A549 (cell line): ENCODE measurements around the gene TIMM23B.
"Not testable (repeated sequence)": the region's sequence is repeated elsewhere in the genome, so short reads cannot be mapped to it uniquely, and the experiment has no call there.

Experiments used
- CBX8 ChIP-seq: fragments of 200-600 bp; sonication (generic); IDR thresholded peaks from 2 replicates; pipeline ENCODE4 v1.6.1; 2016
- CEBPB ChIP-seq, 2 experiments: fragments of >200 bp in 1 of 2; sonication (Bioruptor Twin) in 1 of 2; formaldehyde crosslinking in 1 of 2; IDR thresholded peaks; 2 replicates each; pipeline ENCODE4 v1.6.1; 2012 to 2016
- CTCF ChIP-seq: fragments of >200 bp; sonication (Bioruptor Twin); formaldehyde crosslinking; IDR thresholded peaks from 3 replicates; pipeline ENCODE4 v1.5.1; 2016
- EHMT2 ChIP-seq: fragments of 200-600 bp; sonication (generic); IDR thresholded peaks from 2 replicates; pipeline ENCODE4 v1.6.1; 2016; ENCODE audit warnings: antibody characterized with exemption, low read depth, mild to moderate bottlenecking, moderate library complexity
- EP300 ChIP-seq, 2 experiments: fragments of >200 bp; sonication (Bioruptor Twin); formaldehyde crosslinking; IDR thresholded peaks; 2 replicates in 1 of 2; 3 replicates in 1 of 2; pipeline ENCODE4 v1.6.1; 2016 to 2017
- JUN ChIP-seq, 2 experiments: fragments of >200 bp; sonication (Bioruptor Twin); formaldehyde crosslinking; IDR thresholded peaks; 2 replicates in 1 of 2; 3 replicates in 1 of 2; pipeline ENCODE4 v1.6.1; 2016 to 2017
- JUNB ChIP-seq: fragments of >200 bp; sonication (Bioruptor Twin); formaldehyde crosslinking; IDR thresholded peaks from 2 replicates; pipeline ENCODE4 v1.6.1; 2016
- MAX ChIP-seq: IDR thresholded peaks from 2 replicates; pipeline ENCODE4 v1.6.1; 2012
- PBX3 ChIP-seq: IDR thresholded peaks from 2 replicates; pipeline ENCODE4 v1.6.1; 2012
- POLR2A ChIP-seq: IDR thresholded peaks from 2 replicates; pipeline ENCODE4 v1.6.1; 2012; ENCODE audit warnings: mild to moderate bottlenecking, low read length
- RCOR1 ChIP-seq: fragments of 150-350 bp; IDR thresholded peaks from 2 replicates; pipeline ENCODE4 v1.6.1; 2014; ENCODE audit warnings: antibody characterized with exemption, low read length, low read depth
- REST ChIP-seq: fragments of 200-600 bp; sonication (generic); IDR thresholded peaks from 2 replicates; pipeline ENCODE4 v1.6.1; 2016; ENCODE audit warnings: antibody characterized with exemption, mild to moderate bottlenecking, moderate library complexity
- SMC3 ChIP-seq: fragments of >200 bp; sonication (Bioruptor Twin); formaldehyde crosslinking; IDR thresholded peaks from 3 replicates; pipeline ENCODE4 v1.6.1; 2018; ENCODE audit warnings: inconsistent platforms

GRCh38 chr10:49923572-49923971 is 18.3 kb upstream of the TIMM23B start:
- not testable (repeated sequence) for TF ChIP-seq CTCF; PBX3; CEBPB (IDR thresholded peaks at IDR 0.05); REST; CBX8; MAX; POLR2A; EHMT2; JUN (IDR thresholded peaks at IDR 0.05); EP300 (IDR thresholded peaks at IDR 0.05); SMC3; RCOR1; JUNB
